Measurements from ENCODE around the gene RAD9A.
A peak's percentile ranks its signal among the peaks of the same experiment; 100 is the strongest.

The RAD9A gene

GRCh38 chr11:67405196-67405567 lies 13.4 kb downstream of the RAD9A start:
- Mint-ChIP-seq H3K4me1 (ENCODE audit: low read depth) (peaks cover 77% of the 10 kb centered on the region), H3K36me3 (ENCODE audit: low read depth) (peaks cover 17% of the 10 kb centered on the region), H3K9me3 (no peaks in the 10 kb centered on the region), H3K27me3 (no peaks in the 10 kb centered on the region), H3K4me3 (peak overlapping the region; percentile 98), H3K27ac (peak overlapping the region; percentile 97)

- H3K27me3 Mint-ChIP-seq = no peaks in the 10 kb centered on the region
- H3K9me3 Mint-ChIP-seq = no peaks in the 10 kb centered on the region
- peak overlapping the region; percentile 97 for H3K27ac Mint-ChIP-seq
- peaks cover 12% of the 10 kb centered on the region for H3K36me3 Mint-ChIP-seq (ENCODE audit: low read depth)
- H3K4me1 Mint-ChIP-seq (ENCODE audit: low read depth) = peaks cover 77% of the 10 kb centered on the region
- peak overlapping the region; percentile 98 for H3K4me3 Mint-ChIP-seq
These were observed 14.0 kb downstream of the RAD9A start for GRCh38 chr11:67405688-67406339.

- H3K4me1 Mint-ChIP-seq (ENCODE audit: low read depth) = peaks cover 84% of the 10 kb centered on the region
- no peaks in the 10 kb centered on the region for H3K9me3 Mint-ChIP-seq
- peaks cover 12% of the 10 kb centered on the region for H3K36me3 Mint-ChIP-seq (ENCODE audit: low read depth)
- peak overlapping the region; percentile 98 for H3K4me3 Mint-ChIP-seq
- H3K27ac Mint-ChIP-seq = peak overlapping the region; percentile 97
- H3K27me3 Mint-ChIP-seq = no peaks in the 10 kb centered on the region
These were observed 14.7 kb downstream of the RAD9A start for GRCh38 chr11:67406420-67406968.

GRCh38 chr11:67406969-67407687 lies 15.3 kb downstream of the RAD9A start:
- Mint-ChIP-seq H3K36me3 (ENCODE audit: low read depth) (peaks cover 12% of the 10 kb centered on the region), H3K27me3 (no peaks in the 10 kb centered on the region), H3K27ac (peak overlapping the region; percentile 97), H3K9me3 (no peaks in the 10 kb centered on the region), H3K4me3 (peak overlapping the region; percentile 98), H3K4me1 (ENCODE audit: low read depth) (peaks cover 88% of the 10 kb centered on the region)

DNA sequence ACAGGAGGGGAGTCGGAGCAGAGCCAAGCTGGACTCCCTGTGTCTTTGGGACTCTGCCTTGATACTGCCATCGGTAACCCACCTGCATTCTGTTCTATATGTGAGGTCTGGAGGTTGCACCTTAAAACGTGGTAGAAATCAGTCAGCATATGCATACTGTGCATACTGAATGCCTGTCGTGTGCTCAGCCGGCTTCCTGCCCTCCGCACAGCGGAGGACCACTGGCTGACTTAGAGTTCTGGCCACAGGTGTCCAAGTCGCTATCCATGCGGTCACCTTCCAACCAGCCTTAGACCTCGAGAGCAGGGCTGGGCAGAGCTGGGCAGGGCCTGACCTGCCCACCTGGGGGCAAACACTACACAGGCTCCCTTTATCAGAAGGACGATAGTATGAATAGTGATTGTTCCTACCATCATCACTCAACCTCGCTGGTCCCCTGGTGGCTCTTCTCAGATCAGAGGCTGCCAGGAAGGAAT lies 15.9 kb downstream of the RAD9A start:
- Mint-ChIP-seq H3K4me1 (ENCODE audit: low read depth) (peaks cover 88% of the 10 kb centered on the region), H3K27me3 (no peaks in the 10 kb centered on the region), H3K36me3 (ENCODE audit: low read depth) (peaks cover 12% of the 10 kb centered on the region), H3K4me3 (peak overlapping the region; percentile 98), H3K27ac (peak overlapping the region; percentile 97), H3K9me3 (no peaks in the 10 kb centered on the region)

GRCh38 chr11:67408437-67409200 lies 16.8 kb downstream of the RAD9A start:
- no peaks in the 10 kb centered on the region for H3K27me3 Mint-ChIP-seq
- H3K9me3 Mint-ChIP-seq = no peaks in the 10 kb centered on the region
- peaks cover 12% of the 10 kb centered on the region for H3K36me3 Mint-ChIP-seq (ENCODE audit: low read depth)
- peak overlapping the region; percentile 98 for H3K4me3 Mint-ChIP-seq
- peak overlapping the region; percentile 97 for H3K27ac Mint-ChIP-seq
- peaks cover 88% of the 10 kb centered on the region for H3K4me1 Mint-ChIP-seq (ENCODE audit: low read depth)

GRCh38 chr11:67409261-67409666 lies 17.5 kb downstream of the RAD9A start:
- Mint-ChIP-seq H3K4me1 (ENCODE audit: low read depth) (peaks cover 88% of the 10 kb centered on the region), H3K27me3 (no peaks in the 10 kb centered on the region), H3K9me3 (no peaks in the 10 kb centered on the region), H3K27ac (peak overlapping the region; percentile 97), H3K4me3 (peak overlapping the region; percentile 98), H3K36me3 (ENCODE audit: low read depth) (peaks cover 12% of the 10 kb centered on the region)

GRCh38 chr11:67409781-67410368 lies 18.1 kb downstream of the RAD9A start:
- H3K27me3 Mint-ChIP-seq = no peaks in the 10 kb centered on the region

GRCh38 chr11:67410369-67410831 lies 18.6 kb downstream of the RAD9A start:
- Mint-ChIP-seq H3K4me3 (peak overlapping the region; percentile 98), H3K4me1 (ENCODE audit: low read depth) (peaks cover 83% of the 10 kb centered on the region), H3K27me3 (no peaks in the 10 kb centered on the region), H3K27ac (peak overlapping the region; percentile 92), H3K36me3 (ENCODE audit: low read depth) (peaks cover 12% of the 10 kb centered on the region), H3K9me3 (no peaks in the 10 kb centered on the region)

More at GRCh38 chr11:67409781-67410368, 18.1 kb downstream of the RAD9A start:
- Mint-ChIP-seq H3K4me1 (ENCODE audit: low read depth) (peaks cover 83% of the 10 kb centered on the region), H3K27ac (peak overlapping the region; percentile 92), H3K4me3 (peak overlapping the region; percentile 98), H3K36me3 (ENCODE audit: low read depth) (peaks cover 12% of the 10 kb centered on the region), H3K9me3 (no peaks in the 10 kb centered on the region)

- H3K4me1 Mint-ChIP-seq (ENCODE audit: low read depth) = peaks cover 81% of the 10 kb centered on the region
- H3K27ac Mint-ChIP-seq = no peak overlapping the region
- H3K36me3 Mint-ChIP-seq (ENCODE audit: low read depth) = peaks cover 9% of the 10 kb centered on the region
- H3K9me3 Mint-ChIP-seq = no peaks in the 10 kb centered on the region
- H3K27me3 Mint-ChIP-seq = no peaks in the 10 kb centered on the region
- H3K4me3 Mint-ChIP-seq = no peak overlapping the region
These were observed 19.4 kb downstream of the RAD9A start for GRCh38 chr11:67410984-67411784.

DNA sequence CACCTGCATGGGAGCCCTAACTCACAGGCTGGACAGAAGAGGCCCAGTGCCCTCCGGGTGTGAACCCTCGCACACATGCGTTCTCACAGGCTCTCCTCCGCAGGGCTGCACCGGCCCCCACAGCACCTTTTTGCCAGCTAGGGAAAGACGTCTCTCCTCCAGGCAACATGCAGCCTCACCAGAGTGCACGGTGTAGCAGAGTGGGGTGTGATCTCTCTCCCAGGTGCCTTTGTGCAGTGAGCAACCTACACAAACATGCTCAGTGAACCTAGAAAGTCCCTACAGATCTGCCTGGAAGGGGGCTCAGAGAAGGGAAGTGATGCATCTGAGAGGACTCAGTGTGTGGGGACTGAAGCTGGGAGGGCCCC lies 20.0 kb downstream of the RAD9A start:
- H3K27ac Mint-ChIP-seq = no peak overlapping the region

GRCh38 chr11:67412495-67413179 lies 20.9 kb downstream of the RAD9A start:
- H3K4me3 Mint-ChIP-seq = no peak overlapping the region
- peak overlapping the region; percentile 36 for H3K27ac Mint-ChIP-seq
- H3K9me3 Mint-ChIP-seq = no peaks in the 10 kb centered on the region
- peaks cover 81% of the 10 kb centered on the region for H3K4me1 Mint-ChIP-seq (ENCODE audit: low read depth)
- H3K27me3 Mint-ChIP-seq = no peaks in the 10 kb centered on the region
- H3K36me3 Mint-ChIP-seq (ENCODE audit: low read depth) = no peaks in the 10 kb centered on the region

More for the DNA sequence above, 20.0 kb downstream of the RAD9A start:
- Mint-ChIP-seq H3K9me3 (no peaks in the 10 kb centered on the region), H3K4me3 (no peak overlapping the region), H3K27me3 (no peaks in the 10 kb centered on the region), H3K36me3 (ENCODE audit: low read depth) (peaks cover 7% of the 10 kb centered on the region), H3K4me1 (ENCODE audit: low read depth) (peaks cover 82% of the 10 kb centered on the region)

DNA sequence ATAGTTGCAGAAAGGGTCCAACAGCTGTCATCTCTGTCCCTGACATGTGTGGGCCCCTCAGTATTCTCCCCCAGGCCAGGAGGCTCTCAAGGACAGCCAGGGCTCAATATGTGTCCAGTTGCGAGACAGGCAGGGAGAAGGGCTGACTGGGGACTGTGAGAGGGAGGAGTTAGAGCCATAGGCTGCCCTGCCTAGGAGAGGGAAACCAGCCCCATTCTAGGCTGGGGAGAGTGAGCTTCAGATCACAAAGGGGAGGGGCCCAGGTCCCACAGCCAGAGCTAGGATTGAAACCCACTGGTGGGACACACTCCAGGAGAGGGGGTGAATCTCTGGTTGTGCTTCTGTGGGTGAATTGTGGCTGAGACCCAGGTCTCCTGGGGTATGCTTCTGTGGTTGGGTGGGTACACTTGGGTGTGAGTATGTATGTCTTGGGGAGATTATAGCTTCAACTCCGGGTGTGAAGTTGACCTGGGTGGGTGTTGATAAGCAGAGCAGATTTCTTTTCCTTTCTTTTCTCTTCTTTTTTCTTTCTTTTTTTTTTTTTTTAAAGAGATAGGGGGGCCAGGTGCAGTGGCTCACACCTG lies 21.6 kb downstream of the RAD9A start:
- H3K27ac Mint-ChIP-seq = peak overlapping the region; percentile 32
- peaks cover 81% of the 10 kb centered on the region for H3K4me1 Mint-ChIP-seq (ENCODE audit: low read depth)

More for the DNA sequence above, 21.6 kb downstream of the RAD9A start:
- Mint-ChIP-seq H3K36me3 (ENCODE audit: low read depth) (no peaks in the 10 kb centered on the region), H3K27me3 (no peaks in the 10 kb centered on the region), H3K9me3 (no peaks in the 10 kb centered on the region), H3K4me3 (no peak overlapping the region)

All from stimulated activated naive CD8-positive, alpha-beta T cell treated with anti-CD3 and anti-CD28 coated beads, Interleukin-15, Interleukin-2, amounts not matched to agents 100 ng/mL and 50 ng/mL, for 24 hours (primary cell).